Measurements from ENCODE around the gene TTC34.

DNA sequence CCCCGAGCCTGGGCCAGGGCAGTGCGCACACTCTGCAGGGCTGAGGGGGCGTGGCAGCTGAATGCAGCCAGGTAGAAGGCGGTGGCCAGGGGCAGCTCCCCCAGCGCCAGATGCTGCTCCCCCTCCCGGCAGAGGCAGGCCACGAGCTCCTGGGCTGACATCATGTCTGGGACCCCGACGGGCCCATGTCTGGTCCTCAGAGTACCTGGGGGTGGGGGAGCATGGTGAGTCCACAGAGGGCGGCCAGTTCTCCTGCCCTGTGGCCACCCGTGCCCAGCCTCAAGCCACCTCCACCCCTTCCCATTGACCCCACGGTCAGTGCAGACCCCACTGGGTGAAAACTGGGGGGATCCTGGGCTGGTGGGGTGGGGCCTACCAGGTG, 838 bp downstream of the TTC34 start:
- TF ChIP-seq GATA2 (IDR thresholded peaks at IDR 0.05; ENCODE audit: low read depth, low read length) (no peak), GATA3 (IDR thresholded peaks at IDR 0.05; ENCODE audit: low read depth, low read length) (no peak)
